ENCODE data around the gene TAS1R3.

Gene TAS1R3

GRCh38 chr1:1292442-1292779, 38.7 kb upstream of the TAS1R3 start:
- no peaks in the 10 kb centered on the region for H3K4me1 ChIP-seq

GRCh38 chr1:1292851-1293250, 38.2 kb upstream of the TAS1R3 start:
- Histone ChIP-seq H2AFZ (no peak overlapping the region), H3K27ac (no peak overlapping the region), H3K9ac (no peak overlapping the region), H3K27me3 (ENCODE audit: control insufficient read depth, insufficient read depth, low read length) (no peaks in the 10 kb centered on the region), H3K4me1 (no peaks in the 10 kb centered on the region), H3K4me3 (ENCODE audit: low read depth, low read length) (no peak overlapping the region), H3K36me3 (ENCODE audit: control insufficient read depth, insufficient read depth, low read length) (no peaks in the 10 kb centered on the region), H3K4me2 (ENCODE audit: low read length) (no peak overlapping the region), H3K79me2 (no peaks in the 10 kb centered on the region), H3K9me3 (ENCODE audit: control insufficient read depth, low read length) (no peaks in the 10 kb centered on the region)
- no peak for TF ChIP-seq CTCF (IDR thresholded peaks at IDR 0.05)

More at GRCh38 chr1:1292442-1292779, 38.7 kb upstream of the TAS1R3 start:
- Histone ChIP-seq H3K9ac (no peak overlapping the region), H3K4me3 (ENCODE audit: low read depth, low read length) (no peak overlapping the region), H2AFZ (no peak overlapping the region), H3K27ac (no peak overlapping the region), H3K79me2 (no peaks in the 10 kb centered on the region), H3K27me3 (ENCODE audit: control insufficient read depth, insufficient read depth, low read length) (no peaks in the 10 kb centered on the region), H3K4me2 (ENCODE audit: low read length) (no peak overlapping the region), H3K36me3 (ENCODE audit: control insufficient read depth, insufficient read depth, low read length) (no peaks in the 10 kb centered on the region), H3K9me3 (ENCODE audit: control insufficient read depth, low read length) (no peaks in the 10 kb centered on the region)
- no peak for TF ChIP-seq CTCF (IDR thresholded peaks at IDR 0.05)

GRCh38 chr1:1293263-1294249, 37.5 kb upstream of the TAS1R3 start:
- no peaks in the 10 kb centered on the region for H3K27me3 ChIP-seq (ENCODE audit: control insufficient read depth, insufficient read depth, low read length)
- TF ChIP-seq CTCF (IDR thresholded peaks at IDR 0.05): no peak
- no peak overlapping the region for H3K9ac ChIP-seq
- no peaks in the 10 kb centered on the region for H3K4me1 ChIP-seq
- no peak overlapping the region for H3K4me2 ChIP-seq (ENCODE audit: low read length)
- H2AFZ ChIP-seq: no peak overlapping the region
- no peaks in the 10 kb centered on the region for H3K36me3 ChIP-seq (ENCODE audit: control insufficient read depth, insufficient read depth, low read length)
- H3K9me3 ChIP-seq (ENCODE audit: control insufficient read depth, low read length): no peaks in the 10 kb centered on the region
- H3K79me2 ChIP-seq: no peaks in the 10 kb centered on the region
- no peak overlapping the region for H3K4me3 ChIP-seq (ENCODE audit: low read depth, low read length)
- H3K27ac ChIP-seq: no peak overlapping the region

GRCh38 chr1:1294250-1294890, 36.7 kb upstream of the TAS1R3 start:
- Histone ChIP-seq H3K27me3 (ENCODE audit: control insufficient read depth, insufficient read depth, low read length) (no peaks in the 10 kb centered on the region), H3K4me3 (ENCODE audit: low read depth, low read length) (no peak overlapping the region), H2AFZ (no peak overlapping the region), H3K9ac (no peak overlapping the region), H3K9me3 (ENCODE audit: control insufficient read depth, low read length) (no peaks in the 10 kb centered on the region), H3K79me2 (no peaks in the 10 kb centered on the region), H3K36me3 (ENCODE audit: control insufficient read depth, insufficient read depth, low read length) (no peaks in the 10 kb centered on the region), H3K27ac (no peak overlapping the region), H3K4me1 (no peaks in the 10 kb centered on the region), H3K4me2 (ENCODE audit: low read length) (no peak overlapping the region)
- no peak for TF ChIP-seq CTCF (IDR thresholded peaks at IDR 0.05)

Data from parathyroid adenoma (tissue), 2 donors.